GM03348 (cell line): Measurements from ENCODE around the gene TMX1.
A peak's percentile ranks its signal among the peaks of the same experiment; 100 is the strongest.
"Not testable (repeated sequence)": the region's sequence is repeated elsewhere in the genome, so short reads cannot be mapped to it uniquely, and the experiment has no call there.

ENCODE experiments used
- DNase-seq: peaks from one replicate; pipeline ENCODE4 v3.0.0; 2012; ENCODE audit warnings: low spot score

TMX1 gene, protein sequence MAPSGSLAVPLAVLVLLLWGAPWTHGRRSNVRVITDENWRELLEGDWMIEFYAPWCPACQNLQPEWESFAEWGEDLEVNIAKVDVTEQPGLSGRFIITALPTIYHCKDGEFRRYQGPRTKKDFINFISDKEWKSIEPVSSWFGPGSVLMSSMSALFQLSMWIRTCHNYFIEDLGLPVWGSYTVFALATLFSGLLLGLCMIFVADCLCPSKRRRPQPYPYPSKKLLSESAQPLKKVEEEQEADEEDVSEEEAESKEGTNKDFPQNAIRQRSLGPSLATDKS

DNA sequence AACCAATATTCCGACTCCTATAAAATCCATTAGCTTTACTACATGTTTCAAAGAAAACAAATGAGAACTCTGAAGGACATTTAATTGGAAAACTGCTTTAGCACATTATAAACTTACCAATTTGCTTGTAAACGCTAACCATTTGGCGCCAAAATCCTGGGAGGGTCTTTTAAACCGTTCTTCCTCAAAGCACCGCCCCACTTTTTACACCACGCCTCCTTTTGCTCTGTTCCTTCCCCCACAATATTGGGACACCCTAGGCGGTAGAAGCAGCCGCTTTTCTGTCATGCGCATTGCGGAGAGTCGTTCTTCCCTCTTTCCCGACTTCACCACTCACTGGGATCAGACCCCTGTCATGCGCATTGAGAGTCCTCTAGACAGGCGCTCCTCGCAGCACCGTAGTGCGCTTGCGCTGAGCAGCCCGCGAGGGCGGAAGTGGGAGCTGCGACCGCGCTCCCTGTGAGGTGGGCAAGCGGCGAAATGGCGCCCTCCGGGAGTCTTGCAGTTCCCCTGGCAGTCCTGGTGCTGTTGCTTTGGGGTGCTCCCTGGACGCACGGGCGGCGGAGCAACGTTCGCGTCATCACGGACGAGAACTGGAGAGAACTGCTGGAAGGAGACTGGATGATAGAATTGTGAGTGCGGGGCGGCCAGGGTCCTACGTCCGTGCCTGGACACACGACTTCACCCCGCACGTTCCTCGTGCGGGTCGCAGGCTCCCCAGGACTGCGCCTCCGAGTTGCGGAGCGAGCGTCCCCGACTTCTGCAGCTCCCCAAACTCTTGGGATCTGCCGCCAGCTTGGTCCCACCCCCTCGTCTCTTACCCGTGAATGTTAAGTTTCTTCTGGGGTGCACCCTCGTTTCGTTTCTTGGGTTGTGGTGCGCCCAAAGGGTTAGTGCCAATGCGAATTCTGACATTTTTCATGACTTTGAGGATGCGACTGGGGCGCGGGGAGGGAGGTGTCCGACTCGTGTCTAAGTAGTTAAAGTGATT lies at the start of gene TMX1:
TMX1 (plus strand) TSS at position 435 of the 991 bp plus-strand sequence; CDS start at position 481, 46 bp downstream.
- DNase-seq = peak; percentile 99

DNA sequence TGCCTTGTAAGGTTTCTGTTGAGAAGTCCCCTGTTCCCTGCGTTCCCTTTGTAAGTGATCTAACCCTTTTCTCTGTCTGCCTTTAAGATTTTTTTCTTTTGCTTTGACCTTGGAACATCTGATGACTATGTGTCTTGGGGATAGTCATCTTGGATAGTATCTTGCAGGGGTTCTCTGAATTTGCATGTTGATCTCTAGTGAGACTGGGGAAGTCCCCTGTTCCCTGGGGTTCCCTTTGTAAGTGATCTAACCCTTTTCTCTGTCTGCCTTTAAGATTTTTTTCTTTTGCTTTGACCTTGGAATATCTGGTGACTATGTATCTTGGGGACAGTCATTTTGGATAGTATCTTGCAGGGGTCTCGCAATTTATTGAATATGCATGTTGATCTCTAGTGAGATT lies 38.2 kb upstream of the TMX1 start:
- DNase-seq = no peak

DNA sequence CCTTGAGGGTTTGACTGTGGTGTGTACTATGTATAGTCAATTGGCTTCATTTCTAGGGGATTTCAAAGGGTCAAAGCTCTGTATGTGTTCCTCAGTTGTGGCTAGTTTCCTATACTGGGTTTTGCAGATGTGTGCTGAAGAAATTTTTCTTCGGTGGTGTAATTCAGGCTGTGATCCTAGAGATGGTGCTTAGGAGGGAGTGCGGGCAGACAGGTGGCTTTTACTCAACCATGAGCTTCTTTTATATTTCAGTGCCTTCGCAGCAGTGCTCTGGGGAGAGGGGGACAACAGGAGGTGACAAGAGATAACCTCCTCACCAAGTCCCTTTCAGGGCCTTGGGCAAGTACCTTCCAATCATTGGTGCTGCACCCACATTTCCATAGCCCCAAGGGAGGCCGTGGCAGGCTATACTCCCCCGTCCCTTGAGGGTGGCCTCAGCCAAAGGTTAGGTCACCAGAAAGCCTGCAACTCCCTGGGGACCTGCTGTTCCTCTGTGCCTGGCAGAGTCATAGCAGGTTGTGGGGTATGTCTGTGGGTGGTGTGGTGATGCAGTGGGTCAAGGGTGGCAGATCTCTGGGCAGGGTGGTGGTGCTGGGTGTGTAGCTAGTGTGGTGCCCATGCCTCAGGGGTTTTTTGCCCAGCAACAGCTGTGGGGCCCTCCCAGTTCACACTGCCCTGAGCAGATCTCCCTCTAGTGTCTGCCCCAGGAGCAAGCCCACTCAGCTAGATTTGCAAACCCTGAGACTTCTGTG lies 37.0 kb upstream of the TMX1 start:
- DNase-seq = no peak

DNA sequence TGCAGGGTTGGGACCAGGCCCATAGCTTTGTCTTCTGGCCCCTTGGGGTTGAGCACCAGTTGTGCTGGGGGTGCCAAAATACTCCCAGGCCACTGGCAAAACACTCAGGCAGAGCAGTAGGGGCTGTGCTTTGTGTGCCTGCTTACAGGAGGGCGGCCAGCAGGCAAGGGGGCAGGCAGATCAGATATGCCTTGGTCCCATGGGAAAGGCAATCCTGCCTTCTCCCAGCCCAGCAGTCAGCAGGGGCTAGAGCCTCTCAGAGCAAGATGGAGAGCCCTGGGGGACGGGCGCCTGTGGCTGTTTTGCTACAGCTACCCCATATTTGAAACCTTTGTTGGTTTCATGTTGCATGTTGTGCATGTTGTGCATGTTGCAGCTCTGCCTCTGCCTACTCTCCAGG lies 36.2 kb upstream of the TMX1 start:
- no peak for DNase-seq

DNA sequence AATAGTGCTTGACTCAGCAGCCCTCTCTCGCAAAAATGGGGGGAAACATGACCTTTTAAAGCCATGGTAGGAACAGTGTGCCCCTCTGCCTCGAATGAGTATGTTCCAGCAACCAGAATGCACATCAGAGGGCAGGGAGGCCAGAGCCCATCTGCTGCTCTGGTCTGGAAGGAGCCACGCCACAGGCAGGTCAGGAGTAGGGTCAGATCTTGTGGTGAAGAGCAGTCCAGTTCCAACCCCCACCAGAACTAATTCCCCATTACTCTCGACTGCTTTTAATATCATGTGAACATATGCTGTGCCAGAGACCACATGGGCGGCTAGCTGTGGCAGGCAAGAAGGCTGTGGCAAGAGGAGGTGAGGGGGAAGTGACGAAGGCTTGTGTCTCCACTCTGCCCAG lies 34.6 kb upstream of the TMX1 start:
- no peak for DNase-seq

DNA sequence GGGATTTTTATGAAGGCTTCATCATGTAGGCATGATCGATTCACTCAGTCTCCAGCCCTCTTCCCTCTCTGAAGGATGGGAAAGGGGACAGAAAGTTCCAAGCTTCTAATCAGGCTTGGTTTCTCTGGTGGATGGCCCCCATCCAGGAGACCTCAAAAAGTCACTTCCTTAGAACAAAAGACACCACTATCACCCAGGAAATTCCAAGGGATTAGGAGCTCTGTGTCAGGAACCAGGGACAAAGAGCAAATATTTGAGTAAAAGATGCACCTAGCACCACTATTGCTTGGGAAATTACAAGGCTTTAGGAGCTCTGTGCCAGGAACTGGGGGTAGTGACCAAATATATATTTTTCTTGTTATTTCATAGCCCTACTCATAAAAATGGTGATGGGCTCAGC lies 33.6 kb upstream of the TMX1 start:
- DNase-seq = no peak

DNA sequence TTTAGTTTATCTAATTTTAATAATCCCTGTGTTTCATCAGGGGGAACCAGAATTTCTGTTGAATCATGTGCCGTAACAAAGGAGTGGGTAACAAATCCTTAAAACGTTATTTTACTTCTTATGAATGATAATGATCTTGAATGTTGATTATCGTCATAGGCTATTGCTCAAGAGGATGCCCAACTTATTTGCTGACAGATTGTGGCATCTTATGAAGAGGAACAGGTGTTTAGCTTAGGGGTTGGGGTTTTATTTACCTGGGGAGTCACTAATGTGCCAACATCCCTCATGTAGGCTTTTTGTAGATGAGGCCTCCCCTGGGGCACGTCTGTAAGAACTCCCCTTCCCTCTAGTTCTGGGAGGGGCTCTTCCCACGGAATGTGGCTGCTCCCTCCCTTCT lies 32.4 kb upstream of the TMX1 start:
- DNase-seq = no peak

DNA sequence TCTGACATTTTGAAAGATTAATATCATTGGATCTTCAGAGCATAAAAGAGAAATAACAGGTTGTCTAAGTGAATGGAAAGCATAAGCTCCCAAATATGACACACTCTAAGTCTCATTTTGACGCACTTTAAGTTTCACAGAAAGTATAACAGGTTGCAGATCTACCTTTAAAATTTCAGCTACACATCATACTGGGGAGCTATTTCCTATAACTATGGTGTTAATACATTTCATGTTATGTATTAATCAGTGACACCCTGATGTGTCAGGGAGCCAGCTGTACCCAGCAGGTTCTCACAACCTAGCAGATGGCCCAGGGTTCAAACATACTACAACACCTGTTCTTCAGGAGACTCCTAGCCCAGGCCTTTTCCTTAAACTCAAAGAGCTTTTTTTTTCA lies 31.1 kb upstream of the TMX1 start:
- DNase-seq = no peak

DNA sequence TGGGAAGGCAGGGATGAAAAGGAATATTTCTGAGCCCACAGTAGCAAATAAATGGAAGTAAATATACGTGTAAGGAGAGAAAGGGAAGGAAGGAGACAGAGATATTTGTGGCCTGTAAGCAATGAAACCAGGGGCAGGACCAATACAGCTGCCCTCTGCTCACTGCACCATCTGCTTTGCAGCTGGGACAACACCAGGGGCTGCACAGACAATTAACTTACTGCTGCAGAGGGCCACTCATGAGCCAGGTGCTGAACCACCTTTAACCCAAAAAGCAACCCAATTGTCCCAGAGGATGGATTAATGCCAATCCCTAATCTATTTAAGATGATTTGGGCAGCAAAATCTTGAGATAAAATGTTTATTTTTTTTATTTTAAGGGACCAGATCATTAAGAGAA lies 30.6 kb upstream of the TMX1 start:
- no peak for DNase-seq

DNA sequence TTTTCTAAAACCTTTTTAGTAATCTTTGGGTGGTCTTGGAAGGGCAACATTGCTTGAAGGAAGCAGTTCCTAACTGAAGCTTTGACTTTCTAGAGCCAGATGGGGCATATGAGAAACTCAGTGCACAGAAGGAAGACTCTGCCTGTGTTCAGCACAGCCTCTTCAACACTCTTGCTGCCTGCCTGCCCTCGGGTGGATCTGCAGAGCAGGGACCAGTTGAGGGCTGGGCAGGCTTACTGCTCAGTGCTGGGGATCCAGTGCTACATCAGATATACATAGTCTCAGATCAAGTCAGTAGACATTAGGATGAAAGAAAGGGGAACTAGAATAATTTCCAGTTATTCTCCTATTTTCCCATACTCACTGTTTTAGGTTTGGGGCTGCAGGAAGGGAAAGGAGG lies 29.5 kb upstream of the TMX1 start:
- no peak for DNase-seq

DNA sequence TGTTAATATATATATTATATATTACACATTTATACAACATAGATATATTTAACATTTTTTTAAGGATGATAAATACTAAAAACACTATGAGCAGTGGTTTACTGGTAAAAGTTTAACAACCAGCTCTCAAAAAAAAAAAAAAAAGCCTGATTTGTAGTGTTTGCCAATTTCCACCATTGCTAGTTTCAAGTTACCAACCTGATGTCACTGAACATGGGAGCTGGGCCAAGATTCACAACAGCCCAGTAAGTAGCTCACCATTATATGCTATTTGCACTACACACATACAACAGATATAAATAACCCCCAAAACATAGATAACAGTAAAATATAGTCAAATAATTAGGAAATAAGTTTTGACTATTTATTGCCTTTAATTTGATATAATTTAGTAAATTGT lies 28.9 kb upstream of the TMX1 start:
- DNase-seq = no peak

DNA sequence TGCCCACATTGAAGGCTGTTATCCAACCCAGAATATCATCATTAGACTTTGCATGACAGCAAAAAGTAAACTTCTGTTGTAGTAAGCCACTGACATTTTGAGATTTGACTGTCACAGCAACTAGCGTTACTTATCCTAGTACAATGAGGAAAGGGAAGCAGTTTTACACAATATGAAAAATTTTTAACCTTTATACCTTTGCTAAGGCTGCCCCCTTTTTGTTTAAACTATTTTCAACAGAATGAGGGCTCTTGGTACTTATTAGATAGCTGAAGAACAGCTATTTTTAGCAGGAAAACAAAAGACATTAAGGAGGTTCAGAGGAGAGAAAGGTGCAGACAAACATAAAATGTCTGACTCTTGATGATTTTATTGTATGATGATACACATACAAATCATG lies 23.4 kb upstream of the TMX1 start:
- no peak for DNase-seq

DNA sequence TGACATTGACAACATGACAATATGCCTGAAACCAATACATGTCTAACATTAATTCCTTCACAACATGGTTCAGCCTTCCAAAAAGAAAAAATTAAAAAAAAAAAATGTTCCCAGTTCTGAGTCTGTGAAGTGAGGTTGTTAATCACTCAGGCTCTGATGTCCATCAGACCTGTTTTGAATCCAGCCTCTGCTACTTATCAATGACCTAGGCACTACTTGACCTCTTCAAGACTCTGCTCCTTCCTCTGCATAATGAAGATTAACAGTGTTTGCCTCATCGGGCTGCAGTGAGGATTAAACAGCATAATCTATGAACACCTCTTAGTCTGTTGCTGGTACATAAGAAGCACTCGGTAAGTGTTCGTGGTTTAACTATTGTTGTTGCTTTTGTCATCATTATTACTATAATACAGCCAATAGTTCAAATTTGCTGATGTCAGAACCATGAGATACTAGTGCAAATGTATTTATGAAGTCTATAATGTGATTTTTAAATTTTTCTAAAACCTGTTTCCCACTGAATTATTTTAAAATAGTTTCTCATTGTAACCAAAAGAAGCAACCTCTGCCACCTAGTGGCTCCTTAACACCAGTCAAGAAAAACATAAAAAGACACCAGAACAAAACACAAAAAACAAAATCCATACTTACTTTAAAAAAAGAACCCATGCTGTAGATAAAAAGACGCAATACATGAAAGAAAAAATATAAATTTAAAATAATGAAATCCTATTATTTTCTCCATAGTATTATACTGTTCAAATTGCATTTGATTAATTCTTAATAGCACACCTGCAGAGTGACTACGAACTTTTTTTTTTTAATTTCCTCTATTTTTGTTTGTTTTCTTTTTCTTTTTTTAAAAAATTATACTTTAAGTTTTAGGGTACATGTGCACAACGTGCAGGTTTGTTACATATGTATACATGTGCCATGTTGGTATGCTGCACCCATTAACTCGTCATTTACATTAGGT lies 20.3 kb upstream of the TMX1 start:
- peak; percentile 43 for DNase-seq

DNA sequence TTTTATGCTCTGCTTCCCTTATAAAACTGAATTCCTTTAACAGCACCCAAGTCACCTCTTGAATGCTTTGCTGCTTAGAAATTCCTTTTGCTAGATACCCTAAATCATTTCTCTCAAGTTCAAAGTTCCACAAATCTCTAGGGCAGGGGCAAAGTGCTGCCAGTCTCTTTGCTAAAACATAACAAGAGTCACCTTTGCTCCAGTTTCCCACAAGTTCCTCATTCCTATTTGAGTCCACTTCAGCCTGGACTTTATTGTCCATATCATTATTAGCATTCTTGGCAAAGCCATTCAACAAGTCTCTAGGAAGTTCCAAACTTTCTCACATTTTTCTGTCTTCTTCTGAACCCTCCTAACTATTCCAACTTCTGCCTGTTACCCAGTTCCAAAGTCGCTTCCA lies 16.6 kb upstream of the TMX1 start:
- not testable (repeated sequence) for DNase-seq

DNA sequence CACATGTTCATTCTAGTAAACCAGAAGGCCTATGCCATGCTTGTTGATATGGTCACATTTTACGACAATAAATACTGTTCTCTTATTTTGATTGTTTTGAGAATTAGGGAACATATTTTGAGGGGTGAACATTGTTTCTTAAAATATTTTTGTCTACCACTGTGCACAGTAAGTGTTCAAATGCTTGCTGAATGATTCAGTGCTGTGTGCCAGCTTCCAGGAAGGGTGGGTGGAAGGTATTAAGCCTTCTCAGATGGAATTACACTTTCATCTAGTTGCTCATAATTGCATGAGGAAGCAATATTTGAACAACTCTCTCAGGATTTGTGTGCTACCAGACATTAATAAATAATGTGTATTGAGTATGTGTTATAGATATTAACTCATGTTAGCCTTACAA lies 15.5 kb upstream of the TMX1 start:
- DNase-seq = peak; percentile 20

DNA sequence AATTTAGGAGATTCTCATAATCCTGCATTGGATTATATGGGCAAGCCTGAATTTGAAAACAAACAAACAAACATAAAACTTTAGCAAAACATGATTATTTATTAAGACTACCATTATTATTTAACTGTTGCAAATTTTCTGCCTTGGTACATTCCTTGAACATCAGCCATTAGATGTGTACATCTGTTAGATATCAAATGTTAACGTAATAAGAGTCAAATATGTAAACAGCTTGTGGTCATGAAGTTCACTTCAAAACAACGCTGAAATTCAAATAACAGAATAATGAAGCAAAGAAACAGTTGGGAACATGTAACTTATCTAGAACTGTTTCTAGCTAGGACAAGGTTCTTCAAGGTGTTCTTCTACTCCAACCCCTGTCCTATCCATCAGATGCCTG lies 14.3 kb upstream of the TMX1 start:
- DNase-seq = no peak

DNA sequence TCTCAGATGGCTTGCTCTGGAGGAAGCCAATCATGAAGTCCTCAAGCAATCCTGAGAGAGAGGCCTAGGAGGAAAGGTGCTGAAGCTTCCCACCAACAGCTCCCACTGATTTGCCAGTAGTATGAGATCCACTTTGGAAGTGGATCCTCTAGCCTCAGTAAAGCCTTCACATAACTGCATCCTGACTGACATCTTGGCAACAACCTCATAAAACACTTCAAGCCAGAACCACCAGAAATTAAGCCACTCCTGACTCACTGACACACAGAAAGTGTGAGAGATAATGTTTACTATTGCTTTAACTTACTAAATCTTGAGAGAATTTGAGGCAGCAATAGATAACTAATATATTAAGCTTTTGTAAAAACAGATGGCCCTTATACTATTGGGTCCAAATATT lies 11.7 kb upstream of the TMX1 start:
- no peak for DNase-seq

DNA sequence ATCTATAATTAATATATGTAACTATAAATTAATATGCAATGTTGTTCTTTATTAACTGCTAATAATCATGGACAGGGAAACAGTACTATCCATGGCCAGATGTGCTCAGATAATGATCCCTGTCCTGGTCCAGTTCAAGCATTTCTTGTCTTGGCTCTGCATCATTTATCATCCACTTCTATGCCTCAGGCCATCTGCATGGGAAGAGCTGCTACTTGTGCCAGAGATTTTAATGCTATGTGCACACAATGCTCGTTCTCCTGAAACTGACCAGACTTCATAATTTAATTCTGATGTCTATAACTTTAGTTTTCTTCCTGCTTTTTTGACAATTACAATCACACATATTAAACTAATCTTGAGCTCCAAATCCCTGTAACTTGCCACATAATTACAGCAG lies 11.2 kb upstream of the TMX1 start:
- DNase-seq = no peak

DNA sequence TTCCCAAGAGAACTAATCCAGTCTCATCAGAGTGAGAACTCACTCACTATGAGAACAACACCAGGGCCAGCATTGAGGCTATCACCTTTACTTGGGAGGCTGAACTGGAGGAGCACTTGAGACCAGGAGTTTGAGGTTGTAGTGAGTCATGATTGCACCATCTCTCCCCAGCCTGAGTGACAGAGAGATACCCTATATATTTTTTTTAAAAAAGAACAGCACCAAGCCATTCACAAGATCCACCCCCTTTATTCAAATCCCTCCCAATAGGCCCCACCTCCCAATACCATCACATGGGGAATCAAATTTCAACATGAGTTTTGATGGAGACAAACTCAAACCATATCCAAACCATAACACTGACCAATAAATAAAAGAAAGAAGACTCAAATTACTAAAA lies 3.7 kb upstream of the TMX1 start:
- no peak for DNase-seq

DNA sequence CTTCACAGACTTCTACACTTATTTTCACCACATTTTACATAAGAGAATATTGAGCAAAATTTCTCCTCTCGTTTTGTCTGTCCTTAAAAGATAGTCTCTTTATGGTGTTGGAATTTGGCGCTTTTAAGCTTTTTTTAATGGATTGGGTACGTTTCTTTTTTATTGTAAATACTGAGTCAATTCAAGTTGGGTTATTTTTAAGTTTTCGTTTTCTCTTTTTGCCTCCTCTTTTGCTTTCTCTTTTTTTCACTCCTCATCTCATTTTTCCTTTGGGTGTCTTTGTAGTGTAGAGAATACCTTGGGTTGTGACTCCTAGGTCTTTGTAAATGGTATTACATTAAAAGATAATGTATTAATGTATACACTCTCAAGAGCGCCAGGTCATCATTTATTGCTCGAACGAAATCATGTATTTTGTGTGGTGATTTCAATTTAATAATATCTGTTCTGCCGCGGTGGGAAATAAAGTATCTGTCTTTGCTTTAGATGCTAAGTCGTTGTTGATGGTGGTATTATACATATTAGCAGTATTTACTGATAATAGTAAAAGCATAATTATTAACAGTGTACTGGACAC lies 845 bp downstream of the TMX1 start:
- no peak for DNase-seq
